Activated CD4-positive, alpha-beta T cell treated with anti-CD3 and anti-CD28 coated beads for 48 hours (primary cell): Measurements from ENCODE around the gene AFAP1L2.

Experiments
- DNase-seq: peaks from one replicate; pipeline ENCODE4 v3.0.0-alpha.2; 2020

AFAP1L2 gene

GRCh38 chr10:114261076-114261475 lies 143.2 kb downstream of the AFAP1L2 start:
- DNase-seq: no peak

DNA sequence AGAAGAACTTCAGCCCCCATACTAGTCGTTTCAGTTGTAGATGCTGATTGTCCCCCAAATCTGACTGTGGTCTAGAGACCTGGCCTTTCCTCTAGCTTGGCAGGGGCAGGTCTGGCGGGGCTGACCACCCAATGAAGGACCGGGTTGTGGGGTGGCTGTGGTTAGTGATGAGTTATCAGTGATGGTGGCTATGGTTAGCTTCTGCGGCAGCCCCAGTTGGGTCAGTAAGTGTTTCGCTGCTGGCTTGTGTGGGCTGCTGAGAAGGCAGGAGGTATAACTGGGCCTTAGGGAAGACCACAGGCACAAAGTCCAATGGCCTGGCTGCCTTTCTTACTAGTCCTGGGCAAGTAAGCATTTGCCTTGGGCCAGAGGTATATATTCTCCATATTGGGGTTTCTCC lies 143.9 kb downstream of the AFAP1L2 start:
- no peak for DNase-seq

DNA sequence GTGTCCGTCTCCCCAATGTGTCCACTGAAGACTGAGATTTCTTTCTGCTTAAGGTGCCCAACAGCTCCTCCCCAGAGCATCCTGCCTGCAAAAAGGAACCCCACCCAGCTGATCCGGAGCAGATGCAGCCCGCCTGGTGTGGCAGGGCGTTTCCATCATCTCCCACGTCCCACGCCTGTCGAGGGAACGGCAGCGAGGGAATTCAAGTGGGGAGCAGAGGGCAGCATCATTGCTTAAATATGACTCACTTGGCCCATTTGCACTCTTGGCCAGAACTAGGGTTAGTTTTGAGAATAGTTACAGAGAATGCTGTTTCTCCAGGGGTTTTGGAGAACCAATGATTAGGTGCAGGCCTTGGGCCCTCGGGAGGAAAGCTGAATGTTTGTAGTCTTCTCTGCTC lies 144.5 kb downstream of the AFAP1L2 start:
- DNase-seq: no peak

DNA sequence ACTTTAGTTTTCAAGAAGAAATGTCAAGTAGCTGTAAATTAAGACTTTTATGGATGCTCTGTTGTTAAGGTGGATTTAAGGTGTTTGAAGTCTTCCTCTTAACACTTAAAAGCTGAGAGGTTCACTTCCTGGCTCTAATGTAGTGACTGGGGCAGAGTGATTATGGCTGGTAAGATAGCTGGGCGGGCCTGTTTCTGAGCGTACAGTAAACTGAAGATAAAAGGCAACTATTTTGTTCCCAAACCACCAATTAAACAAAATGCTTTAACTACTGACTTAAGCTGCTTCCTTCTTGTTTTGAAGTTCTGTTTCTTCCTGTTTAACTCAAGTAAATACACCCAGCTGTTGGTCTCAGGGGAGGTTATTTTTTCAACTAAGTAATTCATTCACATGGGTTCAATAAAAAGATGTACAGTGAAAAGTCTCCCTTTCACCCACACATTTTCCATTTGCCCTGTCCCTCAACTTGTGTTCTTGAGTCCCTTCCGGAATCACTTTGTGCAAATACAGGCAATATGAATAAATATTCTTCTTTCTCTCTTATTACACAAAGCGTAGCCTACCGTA lies 145.9 kb downstream of the AFAP1L2 start:
- no peak for DNase-seq

DNA sequence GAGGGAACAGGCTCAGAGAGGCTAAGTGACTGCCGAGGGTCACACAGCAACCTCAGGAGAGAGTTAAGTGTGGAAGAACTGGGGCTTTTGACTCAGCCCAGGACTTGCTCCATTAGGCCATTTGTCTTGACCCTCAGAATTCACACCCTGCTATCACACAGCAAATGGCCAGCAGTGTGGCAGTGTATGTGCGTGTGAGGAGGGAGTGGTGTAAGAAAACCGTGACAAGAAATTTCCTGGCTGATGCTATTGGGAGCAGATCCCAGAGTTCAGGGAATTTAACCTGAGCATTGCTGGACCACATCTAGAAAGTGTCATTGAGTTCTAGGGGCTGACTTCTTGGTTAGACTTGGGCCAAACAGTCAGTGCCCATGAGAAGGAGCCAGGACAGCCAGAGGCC lies 146.8 kb downstream of the AFAP1L2 start:
- no peak for DNase-seq

- no peak for DNase-seq
Observed at GRCh38 chr10:114256822-114257221, 147.5 kb downstream of the AFAP1L2 start.

GRCh38 chr10:114256008-114256765 lies 148.1 kb downstream of the AFAP1L2 start:
- no peak for DNase-seq

- no peak for DNase-seq
Observed at GRCh38 chr10:114255227-114255626, 149.1 kb downstream of the AFAP1L2 start.

GRCh38 chr10:114252883-114253282 lies 151.4 kb downstream of the AFAP1L2 start:
- no peak for DNase-seq

- no peak for DNase-seq
Observed at GRCh38 chr10:114252092-114252491, 152.2 kb downstream of the AFAP1L2 start.

DNA sequence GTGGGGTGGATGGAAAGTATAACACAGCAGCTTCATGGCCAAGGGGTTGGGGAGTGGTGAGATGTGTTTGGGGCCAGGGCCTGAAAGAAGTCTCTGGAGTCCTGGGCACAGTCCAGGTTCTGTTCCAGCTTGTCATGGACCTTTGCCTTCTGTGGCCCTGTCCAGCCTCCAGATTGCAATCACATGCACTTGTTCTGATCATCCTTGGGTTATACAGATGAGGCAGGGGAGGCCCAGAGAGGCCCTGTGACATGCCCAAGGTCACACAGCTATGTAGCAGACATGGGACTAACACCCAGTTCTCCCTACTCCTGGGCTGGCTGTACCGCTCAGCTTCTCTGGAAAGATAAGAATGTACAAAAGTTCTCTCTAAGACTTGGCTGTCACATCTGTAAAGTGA lies 153.6 kb downstream of the AFAP1L2 start:
- DNase-seq: no peak

DNA sequence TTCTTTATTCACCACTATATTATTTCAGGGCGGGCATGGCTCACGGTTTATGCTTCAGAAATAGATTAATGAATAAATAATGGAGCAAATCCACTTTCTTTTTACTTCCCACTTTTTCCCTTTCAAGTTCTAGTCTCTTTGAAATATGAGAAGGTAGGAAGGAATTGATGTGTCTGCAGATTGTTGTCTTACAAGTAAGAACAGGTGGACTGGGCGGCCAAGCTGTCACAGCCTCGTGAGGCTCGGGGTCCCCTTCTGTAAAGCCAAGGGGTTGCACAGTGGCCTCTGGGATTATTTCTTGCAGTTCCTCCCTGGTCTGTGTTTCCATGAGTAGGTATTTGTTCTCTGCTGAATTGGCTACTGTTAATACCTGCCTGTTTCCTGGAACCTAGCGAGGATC lies 154.1 kb downstream of the AFAP1L2 start:
- no peak for DNase-seq

GRCh38 chr10:114246679-114247305 lies 157.5 kb downstream of the AFAP1L2 start:
- DNase-seq: no peak

- DNase-seq: no peak
Observed at GRCh38 chr10:114245121-114245791, 159.0 kb downstream of the AFAP1L2 start.
